Esophagus (tissue), 2 donors: Measurements from ENCODE around the gene ENPEP. TPM values are rescaled to one million over a fixed set of nuclear protein-coding genes. Genes with fewer than 3 reads are reported as not detected.
"Not testable (repeated sequence)": the region's sequence is repeated elsewhere in the genome, so short reads cannot be mapped to it uniquely, and the experiment has no call there.

Experiments used
- H3K27ac ChIP-seq, 2 donors: one replicate each; pipeline ENCODE4 v1.5.1; 2013; ENCODE audit warnings: low read depth in 2 of 2, mild to moderate bottlenecking in 2 of 2, inconsistent platforms in 1 of 2, low read length in 1 of 2, moderate library complexity in 1 of 2
- H3K27me3 ChIP-seq, 2 donors: one replicate each; pipeline ENCODE4 v1.6.1; 2013; ENCODE audit warnings: low read length in 2 of 2, control low read depth in 1 of 2, mild to moderate bottlenecking in 1 of 2; ENCODE audit not compliant: insufficient read depth in 2 of 2, control insufficient read depth in 1 of 2
- H3K36me3 ChIP-seq, 2 donors: one replicate each; pipeline ENCODE4 v1.6.1; 2013; ENCODE audit warnings: low read length in 1 of 2; ENCODE audit not compliant: control insufficient read depth in 2 of 2, insufficient read depth in 2 of 2
- H3K4me1 ChIP-seq, 2 donors: one replicate each; pipeline ENCODE4 v1.6.1; 2013; ENCODE audit warnings: low read length in 1 of 2; ENCODE audit not compliant: control insufficient read depth in 2 of 2, insufficient read depth in 2 of 2
- H3K4me3 ChIP-seq, 2 donors: one replicate each; pipeline ENCODE4 v1.5.1; 2013; ENCODE audit warnings: low read length in 2 of 2, mild to moderate bottlenecking in 2 of 2, low read depth in 1 of 2, moderate library complexity in 1 of 2
- H3K9me3 ChIP-seq, 2 donors: one replicate each; pipeline ENCODE4 v1.6.1; 2013; ENCODE audit warnings: mild to moderate bottlenecking in 2 of 2, low read depth in 1 of 2, low read length in 1 of 2, moderate library complexity in 1 of 2; ENCODE audit not compliant: control insufficient read depth in 2 of 2, insufficient read depth in 1 of 2
- WGBS, 2 donors: extraction: QIAGEN DNeasy Blood & Tissue Kit; methylation state at CpG; one replicate each; pipeline ENCODE4 v1.1.7; 2013; 5-methylcytosine and 5-hydroxymethylcytosine counted together
- polyA plus RNA-seq, 2 donors: library from polyadenylated mRNA; stranded (reverse); fragments of 200-250 nt; gene quantifications; one replicate each; pipeline ENCODE4 v1.2.3, GENCODE V29; 2013
- donor health status: healthy with polysubstance abuse.
- donor health status: Bipolar disorder and iron deficiency.

The ENPEP gene
- polyA plus RNA-seq: under 1 TPM; 0.10 to 0.20 TPM

- 49 to 50% methylated on average over 39 of the region's 39 CpGs for WGBS, 2 donors
- Histone ChIP-seq H3K9me3 (no peaks in the 10 kb centered on the region), H3K36me3 (no peaks in the 10 kb centered on the region), H3K4me3 (peak within 1 kb of the TSS in 1 of 2 donors; percentile 40), H3K4me1 (no peaks in the 10 kb centered on the region), H3K27me3 (no peaks in the 10 kb centered on the region), H3K27ac (no peak within 1 kb of the TSS)
Observed at GRCh38 chr4:110475881-110476818, at the start of gene ENPEP. TSS of gene ENPEP (plus strand) at chr4:110476155. CDS start at chr4:110476415, 260 bp downstream.

GRCh38 chr4:110431805-110432204 is 44.1 kb upstream of the ENPEP start:
- H3K4me3 ChIP-seq, H3K9me3 ChIP-seq, H3K36me3 ChIP-seq, H3K27me3 ChIP-seq, H3K27ac ChIP-seq, H3K4me1 ChIP-seq: not testable (repeated sequence)
- WGBS, 2 donors: 52 to 64% methylated on average over 2 of the region's 2 CpGs

GRCh38 chr4:110437292-110437691 is 38.7 kb upstream of the ENPEP start:
- 70 to 75% methylated on average over 3 of the region's 3 CpGs for WGBS, 2 donors

GRCh38 chr4:110439209-110439608 is 36.7 kb upstream of the ENPEP start:
- not testable (repeated sequence) for H3K4me3 ChIP-seq, H3K36me3 ChIP-seq, H3K27ac ChIP-seq, H3K9me3 ChIP-seq, H3K27me3 ChIP-seq, H3K4me1 ChIP-seq
- 79 to 94% methylated on average over 1 of the region's 1 CpG for WGBS, 2 donors

More at GRCh38 chr4:110437292-110437691, 38.7 kb upstream of the ENPEP start:
- not testable (repeated sequence) for H3K36me3 ChIP-seq, H3K9me3 ChIP-seq, H3K27me3 ChIP-seq, H3K4me3 ChIP-seq, H3K27ac ChIP-seq, H3K4me1 ChIP-seq

GRCh38 chr4:110442309-110442708 is 33.6 kb upstream of the ENPEP start:
- Histone ChIP-seq H3K27ac (no peak overlapping the region), H3K36me3 (no peaks in the 10 kb centered on the region), H3K4me1 (no peaks in the 10 kb centered on the region), H3K27me3 (no peaks in the 10 kb centered on the region), H3K9me3 (peaks cover 0 to 2% of the 10 kb centered on the region in 2 donors), H3K4me3 (no peak overlapping the region)
- WGBS, 2 donors: 61 to 68% methylated on average over 2 of the region's 2 CpGs

- no peaks in the 10 kb centered on the region for H3K27me3 ChIP-seq
- H3K9me3 ChIP-seq: peaks cover 0 to 2% of the 10 kb centered on the region in 2 donors
- H3K36me3 ChIP-seq: no peaks in the 10 kb centered on the region
- no peak overlapping the region for H3K27ac ChIP-seq
- WGBS, 2 donors: 93 to 97% methylated on average over 2 of the region's 2 CpGs
- no peaks in the 10 kb centered on the region for H3K4me1 ChIP-seq
- no peak overlapping the region for H3K4me3 ChIP-seq
Observed at GRCh38 chr4:110442788-110443187, 33.2 kb upstream of the ENPEP start.

- Histone ChIP-seq H3K9me3 (peaks cover 0 to 2% of the 10 kb centered on the region in 2 donors), H3K36me3 (no peaks in the 10 kb centered on the region), H3K4me3 (no peak overlapping the region), H3K27me3 (no peaks in the 10 kb centered on the region), H3K4me1 (no peaks in the 10 kb centered on the region), H3K27ac (no peak overlapping the region)
- 61 to 77% methylated on average over 2 of the region's 2 CpGs for WGBS, 2 donors
Observed at GRCh38 chr4:110449947-110450346, 26.0 kb upstream of the ENPEP start.

GRCh38 chr4:110452546-110452945 is 23.4 kb upstream of the ENPEP start:
- no peaks in the 10 kb centered on the region for H3K36me3 ChIP-seq
- no peak overlapping the region for H3K27ac ChIP-seq
- H3K9me3 ChIP-seq: peaks cover 0 to 2% of the 10 kb centered on the region in 2 donors
- no peaks in the 10 kb centered on the region for H3K4me1 ChIP-seq
- no peaks in the 10 kb centered on the region for H3K27me3 ChIP-seq
- no peak overlapping the region for H3K4me3 ChIP-seq
- WGBS, 2 donors: 77 to 87% methylated on average over 2 of the region's 2 CpGs

GRCh38 chr4:110454441-110454840 is 21.5 kb upstream of the ENPEP start:
- WGBS, 2 donors: 26% methylated on average over 2 of the region's 2 CpGs

More at GRCh38 chr4:110454441-110454840, 21.5 kb upstream of the ENPEP start:
- Histone ChIP-seq H3K9me3 (peaks cover 0 to 2% of the 10 kb centered on the region in 2 donors), H3K36me3 (no peaks in the 10 kb centered on the region), H3K4me3 (no peak overlapping the region), H3K27me3 (no peaks in the 10 kb centered on the region), H3K4me1 (no peaks in the 10 kb centered on the region), H3K27ac (no peak overlapping the region)
